K562 (cell line): ENCODE results near the gene VPS18. TPM values are rescaled to one million over a fixed set of nuclear protein-coding genes. Genes with fewer than 3 reads are reported as not detected.

Source experiments
- CTCF ChIP-seq, 3 experiments: IDR thresholded peaks in 2 of 3; conservative IDR thresholded peaks in 1 of 3; 2 replicates each; pipeline ENCODE4 v1.5.1; 2011 to 2012; ENCODE audit warnings: low read length in 3 of 3, mild to moderate bottlenecking in 3 of 3, control low read depth in 2 of 3, improper control_type of control experiment in 1 of 3, inconsistent platforms in 1 of 3, low read depth in 1 of 3, mixed read lengths in 1 of 3, moderate library complexity in 1 of 3; ENCODE audit not compliant: insufficient read depth in 2 of 3
- DDX20 ChIP-seq: fragments of 450-650 bp; IDR thresholded peaks from 2 replicates; pipeline ENCODE4 v1.6.1; 2016; ENCODE audit warnings: missing genetic modification characterization, low read depth, mild to moderate bottlenecking, missing compliant biosample characterization, moderate library complexity
- HDAC1 ChIP-seq, 2 experiments: fragments of 450-650 bp; IDR thresholded peaks; 2 replicates each; pipeline ENCODE4 v1.6.1; 2016 to 2017; ENCODE audit warnings: inconsistent platforms in 1 of 2, mild to moderate bottlenecking in 1 of 2, moderate library complexity in 1 of 2
- KLF1 ChIP-seq: fragments of 450-650 bp; IDR thresholded peaks from 2 replicates; pipeline ENCODE4 v1.6.1; 2016; ENCODE audit warnings: missing genetic modification characterization, missing compliant biosample characterization
- L3MBTL2 ChIP-seq: fragments of 450-650 bp; IDR thresholded peaks from 2 replicates; pipeline ENCODE4 v1.6.1; 2016; ENCODE audit warnings: mild to moderate bottlenecking, moderate library complexity
- MTA3 ChIP-seq: fragments of 450-650 bp; formaldehyde crosslinking; IDR thresholded peaks from 2 replicates; pipeline ENCODE4 v1.6.1; 2017; ENCODE audit warnings: mild to moderate bottlenecking, borderline replicate concordance
- VEZF1 ChIP-seq: fragments of 200-800 bp; sonication (Bioruptor generic); IDR thresholded peaks from 2 replicates; pipeline ENCODE4 v1.6.1; 2017; ENCODE audit warnings: missing genetic modification characterization, missing compliant biosample characterization
- ZNF512 ChIP-seq: IDR thresholded peaks from 2 replicates; pipeline ENCODE4 v1.6.1; 2016; ENCODE audit warnings: missing genetic modification characterization, missing compliant biosample characterization
- polyA plus RNA-seq, 8 experiments: library from polyadenylated mRNA; depleted of rRNA in 4 of 8; stranded (reverse) in 5 of 8; unstranded in 3 of 8; fragments of >200 nt; fragmentation: Nextera tagmentation in 2 of 8; fragmentation: Illumina TruSeq in 1 of 8; extraction: Ambion mirVana in 2 of 8; extraction: Trizol in 1 of 8; gene quantifications; 2 replicates each; pipeline versions ENCODE4 v1.2.1 to v1.2.3, GENCODE V29; 2011 to 2014; ENCODE audit warnings: inconsistent platforms in 1 of 8, missing spikeins in 1 of 8
- total RNA-seq, 7 experiments: library from RNA; depleted of rRNA in 6 of 7; stranded (reverse); fragments of >200 nt in 6 of 7; fragmentation: Illumina TruSeq in 2 of 7; extraction: Trizol in 2 of 7; gene quantifications; 2 replicates each; pipeline versions ENCODE4 v1.2.1 to v1.2.3, GENCODE V29; 2011 to 2021; ENCODE audit warnings: low replicate concordance in 1 of 7
- TF ChIP-seq, protein P1 (sequence below): fragments of 250-450 bp; sonication (Bioruptor Pico); IDR thresholded peaks from 2 replicates; pipeline ENCODE4 v1.4.0; 2020; ENCODE audit warnings: borderline replicate concordance
- TF ChIP-seq, protein P2 (sequence below): fragments of 150-350 bp; IDR thresholded peaks from 2 replicates; pipeline ENCODE4 v1.6.1; 2014; ENCODE audit warnings: low read depth, mild to moderate bottlenecking, low read length, borderline replicate concordance
- TF ChIP-seq, protein P3 (sequence below), 2 experiments: fragments of 450-650 bp; IDR thresholded peaks; 2 replicates each; pipeline ENCODE4 v1.6.1; 2018; ENCODE audit warnings: mild to moderate bottlenecking in 2 of 2, low read depth in 1 of 2; ENCODE audit not compliant: partially characterized antibody in 2 of 2

Gene VPS18
- total and polyA plus RNA-seq, 9 of the 15 experiments (the other 6 are each of a cell fraction or from before 2014, with no cell fraction given), result 0.73 to 19.9 (median 8.5) TPM

GRCh38 chr15:40847223-40847961, 46.9 kb upstream of the VPS18 start (continued):
- peak; percentile 81 for TF ChIP-seq VEZF1 (CRISPR knock-in tag)
- 0 out of 2 replicates have a peak, but pooled peaks have one; percentile 21 for TF ChIP-seq MTA3
- TF ChIP-seq, protein P1, sequence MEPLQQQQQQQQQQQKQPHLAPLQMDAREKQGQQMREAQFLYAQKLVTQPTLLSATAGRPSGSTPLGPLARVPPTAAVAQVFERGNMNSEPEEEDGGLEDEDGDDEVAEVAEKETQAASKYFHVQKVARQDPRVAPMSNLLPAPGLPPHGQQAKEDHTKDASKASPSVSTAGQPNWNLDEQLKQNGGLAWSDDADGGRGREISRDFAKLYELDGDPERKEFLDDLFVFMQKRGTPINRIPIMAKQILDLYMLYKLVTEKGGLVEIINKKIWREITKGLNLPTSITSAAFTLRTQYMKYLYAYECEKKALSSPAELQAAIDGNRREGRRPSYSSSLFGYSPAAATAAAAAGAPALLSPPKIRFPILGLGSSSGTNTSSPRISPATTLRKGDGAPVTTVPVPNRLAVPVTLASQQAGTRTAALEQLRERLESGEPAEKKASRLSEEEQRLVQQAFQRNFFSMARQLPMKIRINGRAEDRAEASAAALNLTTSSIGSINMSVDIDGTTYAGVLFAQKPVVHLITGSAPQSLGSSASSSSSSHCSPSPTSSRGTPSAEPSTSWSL (CRISPR knock-in tag), result no peak
- TF ChIP-seq CTCF (IDR thresholded peaks at IDR 0.05 in 2 of 3, conservative IDR thresholded peaks at IDR 0.05 in 1 of 3; ENCODE audit: insufficient read depth in 2 of 3, low read depth in 1 of 3, low read length in 3 of 3), result peak; percentile 10 to 20 (median 15); a peak in 2 of 6 replicates
- TF ChIP-seq L3MBTL2, result no peak
- no peak for TF ChIP-seq DDX20 (tag)
- TF ChIP-seq, protein P2, sequence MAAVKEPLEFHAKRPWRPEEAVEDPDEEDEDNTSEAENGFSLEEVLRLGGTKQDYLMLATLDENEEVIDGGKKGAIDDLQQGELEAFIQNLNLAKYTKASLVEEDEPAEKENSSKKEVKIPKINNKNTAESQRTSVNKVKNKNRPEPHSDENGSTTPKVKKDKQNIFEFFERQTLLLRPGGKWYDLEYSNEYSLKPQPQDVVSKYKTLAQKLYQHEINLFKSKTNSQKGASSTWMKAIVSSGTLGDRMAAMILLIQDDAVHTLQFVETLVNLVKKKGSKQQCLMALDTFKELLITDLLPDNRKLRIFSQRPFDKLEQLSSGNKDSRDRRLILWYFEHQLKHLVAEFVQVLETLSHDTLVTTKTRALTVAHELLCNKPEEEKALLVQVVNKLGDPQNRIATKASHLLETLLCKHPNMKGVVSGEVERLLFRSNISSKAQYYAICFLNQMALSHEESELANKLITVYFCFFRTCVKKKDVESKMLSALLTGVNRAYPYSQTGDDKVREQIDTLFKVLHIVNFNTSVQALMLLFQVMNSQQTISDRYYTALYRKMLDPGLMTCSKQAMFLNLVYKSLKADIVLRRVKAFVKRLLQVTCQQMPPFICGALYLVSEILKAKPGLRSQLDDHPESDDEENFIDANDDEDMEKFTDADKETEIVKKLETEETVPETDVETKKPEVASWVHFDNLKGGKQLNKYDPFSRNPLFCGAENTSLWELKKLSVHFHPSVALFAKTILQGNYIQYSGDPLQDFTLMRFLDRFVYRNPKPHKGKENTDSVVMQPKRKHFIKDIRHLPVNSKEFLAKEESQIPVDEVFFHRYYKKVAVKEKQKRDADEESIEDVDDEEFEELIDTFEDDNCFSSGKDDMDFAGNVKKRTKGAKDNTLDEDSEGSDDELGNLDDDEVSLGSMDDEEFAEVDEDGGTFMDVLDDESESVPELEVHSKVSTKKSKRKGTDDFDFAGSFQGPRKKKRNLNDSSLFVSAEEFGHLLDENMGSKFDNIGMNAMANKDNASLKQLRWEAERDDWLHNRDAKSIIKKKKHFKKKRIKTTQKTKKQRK, result no peak
- TF ChIP-seq, protein P3, sequence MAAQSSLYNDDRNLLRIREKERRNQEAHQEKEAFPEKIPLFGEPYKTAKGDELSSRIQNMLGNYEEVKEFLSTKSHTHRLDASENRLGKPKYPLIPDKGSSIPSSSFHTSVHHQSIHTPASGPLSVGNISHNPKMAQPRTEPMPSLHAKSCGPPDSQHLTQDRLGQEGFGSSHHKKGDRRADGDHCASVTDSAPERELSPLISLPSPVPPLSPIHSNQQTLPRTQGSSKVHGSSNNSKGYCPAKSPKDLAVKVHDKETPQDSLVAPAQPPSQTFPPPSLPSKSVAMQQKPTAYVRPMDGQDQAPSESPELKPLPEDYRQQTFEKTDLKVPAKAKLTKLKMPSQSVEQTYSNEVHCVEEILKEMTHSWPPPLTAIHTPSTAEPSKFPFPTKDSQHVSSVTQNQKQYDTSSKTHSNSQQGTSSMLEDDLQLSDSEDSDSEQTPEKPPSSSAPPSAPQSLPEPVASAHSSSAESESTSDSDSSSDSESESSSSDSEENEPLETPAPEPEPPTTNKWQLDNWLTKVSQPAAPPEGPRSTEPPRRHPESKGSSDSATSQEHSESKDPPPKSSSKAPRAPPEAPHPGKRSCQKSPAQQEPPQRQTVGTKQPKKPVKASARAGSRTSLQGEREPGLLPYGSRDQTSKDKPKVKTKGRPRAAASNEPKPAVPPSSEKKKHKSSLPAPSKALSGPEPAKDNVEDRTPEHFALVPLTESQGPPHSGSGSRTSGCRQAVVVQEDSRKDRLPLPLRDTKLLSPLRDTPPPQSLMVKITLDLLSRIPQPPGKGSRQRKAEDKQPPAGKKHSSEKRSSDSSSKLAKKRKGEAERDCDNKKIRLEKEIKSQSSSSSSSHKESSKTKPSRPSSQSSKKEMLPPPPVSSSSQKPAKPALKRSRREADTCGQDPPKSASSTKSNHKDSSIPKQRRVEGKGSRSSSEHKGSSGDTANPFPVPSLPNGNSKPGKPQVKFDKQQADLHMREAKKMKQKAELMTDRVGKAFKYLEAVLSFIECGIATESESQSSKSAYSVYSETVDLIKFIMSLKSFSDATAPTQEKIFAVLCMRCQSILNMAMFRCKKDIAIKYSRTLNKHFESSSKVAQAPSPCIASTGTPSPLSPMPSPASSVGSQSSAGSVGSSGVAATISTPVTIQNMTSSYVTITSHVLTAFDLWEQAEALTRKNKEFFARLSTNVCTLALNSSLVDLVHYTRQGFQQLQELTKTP (IDR thresholded peaks at IDR 0.05; ENCODE audit: low read depth in 1 of 2, partially characterized antibody in 2 of 2), result peak in 1 of 2 experiments; percentile 51
- TF ChIP-seq KLF1 (tag), result no peak
- no peak for TF ChIP-seq HDAC1 (IDR thresholded peaks at IDR 0.05)
- TF ChIP-seq ZNF512 (tag), result no peak
